ENCODE data around the gene PCK1. TPM values are rescaled to one million over a fixed set of nuclear protein-coding genes. Genes with fewer than 3 reads are reported as not detected.
A peak's percentile ranks its signal among the peaks of the same experiment; 100 is the strongest.

PCK1 gene
- total and polyA plus RNA-seq, 4 donors: 0.21 to 49.2 (median 0.54) TPM

DNA sequence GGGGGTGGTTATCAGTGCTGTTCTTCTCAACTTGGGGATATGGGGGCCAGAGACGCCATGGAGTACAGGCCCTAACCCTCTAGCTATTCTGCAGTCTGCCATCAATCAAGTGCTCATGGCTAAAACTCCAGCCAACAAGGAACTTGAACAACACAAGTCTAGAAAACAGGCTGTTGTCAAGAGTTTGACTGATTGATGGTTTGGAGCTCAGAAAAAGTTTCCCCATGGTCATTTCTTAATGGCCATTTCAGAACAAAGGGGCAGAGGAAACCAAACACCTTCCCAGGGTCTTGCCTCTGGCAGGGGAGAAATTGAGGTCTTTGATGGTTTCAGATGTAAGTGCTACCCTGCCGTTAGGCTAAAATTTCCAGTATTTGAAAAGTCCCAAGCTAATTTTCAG, 15.1 kb downstream of the PCK1 start:
- 64 to 68% methylated on average over 2 of the region's 2 CpGs for WGBS, 2 donors
- no peaks in the 10 kb centered on the region for H3K27me3 ChIP-seq (ENCODE audit: control insufficient read depth in 1 of 2, insufficient read depth in 2 of 2, low read length in 1 of 2)

DNA sequence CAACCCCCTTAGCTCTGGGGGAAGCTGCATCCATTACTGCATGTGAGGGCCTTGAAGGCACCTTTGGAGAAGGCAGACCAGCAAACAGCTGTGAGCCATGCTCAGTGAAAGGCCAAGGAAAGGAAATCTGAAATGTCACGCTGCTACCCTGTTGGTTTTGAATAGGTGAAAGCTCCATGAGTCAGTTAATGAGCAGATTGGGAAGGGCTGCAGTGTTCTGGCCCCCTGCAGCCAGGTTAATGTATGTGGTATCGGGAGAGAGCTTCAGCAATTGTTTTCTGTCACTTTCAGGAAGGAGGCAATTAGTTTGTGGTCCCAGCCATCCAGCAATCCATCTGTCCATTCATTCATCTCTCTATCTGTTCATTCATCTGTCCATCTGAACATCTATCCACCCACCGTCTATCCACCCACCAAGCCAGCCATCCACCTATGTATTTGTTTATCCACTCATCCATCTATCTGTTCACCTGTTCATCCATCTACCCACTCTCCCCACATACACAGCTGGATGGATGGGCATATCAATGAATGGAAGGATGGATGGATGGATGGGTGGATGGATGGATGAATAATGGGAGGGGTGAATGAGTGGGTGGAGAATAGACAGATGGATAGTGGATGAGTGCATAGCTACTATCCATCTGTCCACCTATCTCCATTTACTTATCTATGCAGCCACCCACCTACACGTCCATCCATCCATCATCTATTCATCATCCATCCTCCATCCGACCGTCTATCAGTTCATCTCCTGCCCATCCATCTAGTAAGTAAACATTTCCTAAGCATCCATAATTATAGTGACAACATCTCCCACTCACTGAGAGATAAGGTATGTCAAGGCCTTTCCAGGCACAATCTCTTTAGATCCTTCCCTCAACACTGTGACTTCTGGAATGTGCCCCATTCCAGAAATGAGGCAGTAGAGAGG, 16.0 kb downstream of the PCK1 start:
- Histone ChIP-seq H3K9me3 (ENCODE audit: control insufficient read depth, low read length) (no peaks in the 10 kb centered on the region), H3K4me3 (ENCODE audit: low read length in 2 of 2) (no peak overlapping the region), H3K36me3 (ENCODE audit: control insufficient read depth in 1 of 2, insufficient read depth in 2 of 2, low read length in 1 of 2) (no peaks in the 10 kb centered on the region), H3K27me3 (ENCODE audit: control insufficient read depth in 1 of 2, insufficient read depth in 2 of 2, low read length in 1 of 2) (no peaks in the 10 kb centered on the region), H3K4me1 (ENCODE audit: control insufficient read depth in 1 of 2, insufficient read depth in 2 of 2, low read length in 2 of 2) (no peaks in the 10 kb centered on the region), H3K27ac (ENCODE audit: low read depth in 1 of 2, low read length in 2 of 2) (no peak overlapping the region)
- WGBS, 2 donors: 81 to 93% methylated on average over 6 of the region's 6 CpGs
- no peak for ATAC-seq (ENCODE audit: low FRiP score)
- intact Hi-C loops (cut with DNase I): no loop called here
- DNase-seq: no peak

More for the DNA sequence above, 15.1 kb downstream of the PCK1 start:
- Histone ChIP-seq H3K9me3 (ENCODE audit: control insufficient read depth, low read length) (no peaks in the 10 kb centered on the region), H3K36me3 (ENCODE audit: control insufficient read depth in 1 of 2, insufficient read depth in 2 of 2, low read length in 1 of 2) (no peaks in the 10 kb centered on the region), H3K4me1 (ENCODE audit: control insufficient read depth in 1 of 2, insufficient read depth in 2 of 2, low read length in 2 of 2) (no peaks in the 10 kb centered on the region), H3K4me3 (ENCODE audit: low read length in 2 of 2) (no peak overlapping the region), H3K27ac (ENCODE audit: low read depth in 1 of 2, low read length in 2 of 2) (no peak overlapping the region)
- ATAC-seq (ENCODE audit: low FRiP score): no peak
- DNase-seq: no peak
- intact Hi-C loops (cut with DNase I): no loop called here

DNA sequence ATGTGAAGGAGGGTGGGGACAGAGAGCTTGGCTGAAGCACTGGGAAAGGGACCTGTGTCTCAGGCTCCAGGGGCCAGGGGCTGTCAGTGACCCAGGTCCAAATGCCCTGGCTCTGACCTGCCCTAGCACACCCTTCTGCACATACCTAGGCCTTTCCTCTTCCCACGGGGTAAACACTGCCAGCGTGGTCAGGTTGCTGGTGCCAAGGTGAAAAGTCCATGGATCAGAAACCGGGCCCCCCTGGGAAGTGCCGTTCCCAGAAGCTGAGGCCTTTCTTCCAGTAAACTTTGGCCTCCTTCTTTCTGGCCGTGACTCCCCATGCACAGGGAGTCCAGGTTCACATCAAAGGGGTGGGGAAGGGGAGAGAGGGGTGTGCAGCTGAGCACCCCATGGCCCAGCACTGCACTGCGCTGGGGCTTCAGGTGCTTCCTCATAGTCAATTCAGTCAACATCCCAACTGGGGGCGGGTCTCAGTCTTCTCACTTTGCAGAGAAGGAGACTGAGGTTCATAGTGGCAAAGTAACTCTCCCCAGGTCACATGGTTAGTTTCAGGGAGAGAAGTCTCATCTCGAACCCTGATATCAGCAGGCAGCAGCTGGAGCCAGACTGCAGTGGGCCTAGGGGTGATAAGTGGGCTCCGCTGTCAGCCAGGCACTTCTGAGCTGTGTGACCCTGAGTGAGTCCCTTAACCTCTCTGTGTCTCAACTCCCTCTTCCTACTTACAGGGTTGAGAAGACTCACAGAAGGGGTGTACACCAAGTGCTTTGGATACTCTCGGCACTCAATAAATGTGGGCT, 17.0 kb downstream of the PCK1 start:
- peak in 1 of 2 donors; percentile 47 for DNase-seq
- 90% methylated on average over 9 to 10 of the region's 10 CpGs for WGBS, 2 donors
- Histone ChIP-seq H3K36me3 (ENCODE audit: control insufficient read depth in 1 of 2, insufficient read depth in 2 of 2, low read length in 1 of 2) (no peaks in the 10 kb centered on the region), H3K4me1 (ENCODE audit: control insufficient read depth in 1 of 2, insufficient read depth in 2 of 2, low read length in 2 of 2) (no peaks in the 10 kb centered on the region), H3K4me3 (ENCODE audit: low read length in 2 of 2) (no peak overlapping the region), H3K9me3 (ENCODE audit: control insufficient read depth, low read length) (no peaks in the 10 kb centered on the region), H3K27ac (ENCODE audit: low read depth in 1 of 2, low read length in 2 of 2) (no peak overlapping the region), H3K27me3 (ENCODE audit: control insufficient read depth in 1 of 2, insufficient read depth in 2 of 2, low read length in 1 of 2) (no peaks in the 10 kb centered on the region)
- intact Hi-C loops (cut with DNase I): no loop called here
- ATAC-seq (ENCODE audit: low FRiP score): no peak

DNA sequence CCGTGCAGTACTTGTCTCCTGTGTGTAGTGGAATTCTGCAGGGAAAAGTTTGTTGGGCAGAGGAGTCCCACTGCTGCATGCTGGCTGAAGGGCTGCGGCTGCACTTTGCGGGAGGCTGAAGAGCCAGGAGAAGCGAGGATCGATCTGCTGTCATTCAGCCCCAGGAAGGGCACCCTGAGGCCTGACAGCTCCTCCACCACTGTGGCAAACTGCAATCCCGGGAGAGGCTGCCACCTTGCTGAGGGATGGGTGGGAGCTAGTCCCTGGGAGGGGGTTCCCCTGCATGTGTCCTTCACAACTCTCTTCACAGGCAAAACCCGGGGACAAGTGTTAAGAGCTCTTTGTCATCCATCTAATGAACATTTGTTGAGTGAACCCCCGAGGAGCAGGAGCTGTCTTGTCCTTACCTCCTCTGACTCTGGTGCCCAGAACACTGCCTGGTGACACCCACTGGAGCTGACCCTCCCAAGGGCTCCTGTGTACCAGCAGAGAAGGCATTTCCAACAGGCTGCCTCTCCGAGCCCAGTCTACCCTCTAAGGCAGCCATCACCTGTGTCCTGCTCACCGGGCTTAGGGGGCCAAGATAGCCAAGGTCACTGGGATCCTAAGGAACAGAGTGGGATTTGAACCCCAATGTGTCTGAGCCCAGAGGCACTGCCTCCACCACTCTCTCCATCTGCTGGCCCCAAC, 17.7 kb downstream of the PCK1 start:
- ATAC-seq (ENCODE audit: low FRiP score) (no peak), DNase-seq (peak in 1 of 2 donors; percentile 51)
- Histone ChIP-seq H3K27me3 (ENCODE audit: control insufficient read depth in 1 of 2, insufficient read depth in 2 of 2, low read length in 1 of 2) (no peaks in the 10 kb centered on the region), H3K27ac (ENCODE audit: low read depth in 1 of 2, low read length in 2 of 2) (no peak overlapping the region), H3K9me3 (ENCODE audit: control insufficient read depth, low read length) (no peaks in the 10 kb centered on the region), H3K36me3 (ENCODE audit: control insufficient read depth in 1 of 2, insufficient read depth in 2 of 2, low read length in 1 of 2) (no peaks in the 10 kb centered on the region), H3K4me3 (ENCODE audit: low read length in 2 of 2) (no peak overlapping the region), H3K4me1 (ENCODE audit: control insufficient read depth in 1 of 2, insufficient read depth in 2 of 2, low read length in 2 of 2) (no peaks in the 10 kb centered on the region)
- 92% methylated on average over 10 of the region's 10 CpGs for WGBS, 2 donors
- intact Hi-C loops (cut with DNase I): no loop called here

DNA sequence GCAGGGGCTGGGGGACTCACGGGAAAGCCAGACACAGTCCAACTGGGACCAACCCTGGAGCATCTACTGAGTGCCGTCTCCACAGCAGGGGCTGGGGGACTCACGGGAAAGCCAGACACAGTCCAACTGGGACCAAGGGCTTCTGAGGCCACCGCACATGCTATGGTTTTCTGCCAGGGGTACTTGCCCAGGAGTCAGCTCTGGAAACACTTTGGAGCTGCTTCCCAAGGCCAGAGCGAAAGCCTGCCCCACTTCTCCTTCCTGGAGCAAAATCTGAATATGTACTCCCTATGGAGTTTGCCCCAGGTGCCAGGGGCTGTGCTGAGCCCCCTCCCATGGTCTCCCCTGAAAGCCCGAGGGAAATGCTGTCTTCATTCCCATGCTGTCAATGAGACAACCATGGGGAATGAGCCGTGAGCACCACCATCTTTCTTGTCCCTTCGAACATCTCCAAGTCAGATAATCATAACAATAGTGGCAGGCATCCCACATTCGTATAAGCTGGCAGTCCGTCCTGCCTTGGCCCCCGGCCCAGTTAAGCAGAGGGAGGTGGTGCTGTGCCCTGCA, 18.5 kb downstream of the PCK1 start:
- Histone ChIP-seq H3K4me1 (ENCODE audit: control insufficient read depth in 1 of 2, insufficient read depth in 2 of 2, low read length in 2 of 2) (no peaks in the 10 kb centered on the region), H3K27ac (ENCODE audit: low read depth in 1 of 2, low read length in 2 of 2) (no peak overlapping the region), H3K9me3 (ENCODE audit: control insufficient read depth, low read length) (no peaks in the 10 kb centered on the region), H3K4me3 (ENCODE audit: low read length in 2 of 2) (no peak overlapping the region), H3K36me3 (ENCODE audit: control insufficient read depth in 1 of 2, insufficient read depth in 2 of 2, low read length in 1 of 2) (no peaks in the 10 kb centered on the region), H3K27me3 (ENCODE audit: control insufficient read depth in 1 of 2, insufficient read depth in 2 of 2, low read length in 1 of 2) (no peaks in the 10 kb centered on the region)
- DNase-seq: peak in 1 of 2 donors; percentile 33
- ATAC-seq (ENCODE audit: low FRiP score): no peak
- WGBS, 2 donors: 46 to 53% methylated on average over 11 of the region's 11 CpGs
- intact Hi-C loops (cut with DNase I): no loop called here

DNA sequence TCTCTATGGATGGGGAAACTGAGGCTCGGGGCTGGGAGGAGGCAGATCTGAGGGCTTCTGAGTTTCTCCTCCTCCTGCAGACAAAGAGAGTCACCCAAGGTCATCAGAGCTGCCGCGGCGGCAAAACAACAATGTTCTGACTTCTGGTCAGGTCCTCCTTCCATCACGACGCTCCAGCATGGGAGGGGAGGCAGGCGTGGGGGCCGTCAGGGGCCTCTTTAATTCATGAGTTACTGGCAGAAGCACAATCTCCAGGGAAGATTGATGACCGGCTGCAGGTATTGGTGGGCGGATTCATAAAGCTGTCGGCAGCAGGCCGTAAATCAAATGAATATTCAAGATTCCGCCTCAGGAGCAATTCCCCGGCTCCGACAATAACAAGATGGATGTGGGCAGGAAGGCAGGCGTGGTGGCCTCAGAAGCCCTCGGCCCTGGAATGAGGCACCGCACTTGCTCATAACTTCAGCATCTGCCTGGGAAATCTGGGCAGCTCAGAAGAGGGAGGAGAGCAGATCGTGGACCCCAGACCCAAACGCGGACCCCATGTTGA, 19.1 kb downstream of the PCK1 start:
- intact Hi-C loops (cut with DNase I): no loop called here
- H3K4me3 ChIP-seq (ENCODE audit: low read length in 2 of 2): no peak overlapping the region
- ATAC-seq (ENCODE audit: low FRiP score) (no peak), DNase-seq (peak in 1 of 2 donors; percentile 70)
- H3K9me3 ChIP-seq (ENCODE audit: control insufficient read depth, low read length): no peaks in the 10 kb centered on the region
- 44 to 46% methylated on average over 21 of the region's 21 CpGs for WGBS, 2 donors
- H3K36me3 ChIP-seq (ENCODE audit: control insufficient read depth in 1 of 2, insufficient read depth in 2 of 2, low read length in 1 of 2): no peaks in the 10 kb centered on the region
- H3K27ac ChIP-seq (ENCODE audit: low read depth in 1 of 2, low read length in 2 of 2): no peak overlapping the region
- no peaks in the 10 kb centered on the region for H3K4me1 ChIP-seq (ENCODE audit: control insufficient read depth in 1 of 2, insufficient read depth in 2 of 2, low read length in 2 of 2)
- H3K27me3 ChIP-seq (ENCODE audit: control insufficient read depth in 1 of 2, insufficient read depth in 2 of 2, low read length in 1 of 2): no peaks in the 10 kb centered on the region

DNA sequence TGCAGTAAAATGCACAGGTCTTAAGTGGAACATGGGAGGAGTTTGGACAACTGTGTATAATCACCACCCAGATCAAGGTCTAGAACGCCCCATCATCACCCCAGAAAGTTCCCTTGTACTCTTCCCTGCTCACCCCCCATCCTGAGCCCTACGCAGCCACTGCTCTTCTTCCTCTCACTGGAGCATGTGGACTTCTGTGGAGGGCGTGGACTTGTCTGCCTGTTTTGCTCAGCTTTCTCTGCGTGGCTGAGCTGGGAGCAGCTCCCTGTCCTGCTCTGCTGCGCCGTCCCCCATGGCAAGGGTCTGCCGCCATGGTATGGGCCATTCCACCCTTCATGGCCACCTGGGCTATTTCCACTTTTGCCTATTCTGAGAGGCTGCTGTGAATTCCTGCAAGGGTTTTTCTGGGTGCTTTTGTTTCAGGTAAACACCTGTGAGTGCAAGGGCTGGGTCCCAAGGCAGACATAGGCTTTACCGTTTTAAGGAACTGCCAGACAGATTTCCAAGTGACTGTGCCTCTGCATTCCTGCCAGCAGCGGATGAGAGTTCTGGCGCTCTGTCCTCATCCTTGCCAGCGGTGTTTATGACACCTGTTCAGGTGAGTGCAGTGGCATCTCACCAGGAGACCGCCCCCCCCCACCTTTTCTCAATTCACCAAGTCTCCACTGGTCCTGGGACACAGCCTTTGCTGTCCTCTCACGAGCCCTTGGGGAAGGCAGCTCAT, 19.7 kb downstream of the PCK1 start:
- DNase-seq: peak; percentile 31 to 61

More for the DNA sequence above, 19.7 kb downstream of the PCK1 start:
- Histone ChIP-seq H3K36me3 (ENCODE audit: control insufficient read depth in 1 of 2, insufficient read depth in 2 of 2, low read length in 1 of 2) (no peaks in the 10 kb centered on the region), H3K9me3 (ENCODE audit: control insufficient read depth, low read length) (no peaks in the 10 kb centered on the region), H3K27ac (ENCODE audit: low read depth in 1 of 2, low read length in 2 of 2) (no peak overlapping the region), H3K27me3 (ENCODE audit: control insufficient read depth in 1 of 2, insufficient read depth in 2 of 2, low read length in 1 of 2) (no peaks in the 10 kb centered on the region), H3K4me3 (ENCODE audit: low read length in 2 of 2) (no peak overlapping the region), H3K4me1 (ENCODE audit: control insufficient read depth in 1 of 2, insufficient read depth in 2 of 2, low read length in 2 of 2) (no peaks in the 10 kb centered on the region)
- ATAC-seq (ENCODE audit: low FRiP score): no peak
- intact Hi-C loops (cut with DNase I): no loop called here
- 92 to 94% methylated on average over 13 of the region's 13 CpGs for WGBS, 2 donors
